ENCODE measurements around the gene CYYR1.

GRCh38 chr21:26540651-26541050 lies 32.4 kb downstream of the CYYR1 start:
- TF ChIP-seq TAF1 (IDR thresholded peaks at IDR 0.05; ENCODE audit: borderline replicate concordance, low read depth, low read length) (no peak), POLR2AphosphoS5 (IDR thresholded peaks at IDR 0.05; ENCODE audit: low read depth, low read length) (no peak), POLR2A (IDR thresholded peaks at IDR 0.05; ENCODE audit: low read depth, low read length) (no peak)

All from GM12892 (cell line).